WTC11 (cell line): ENCODE results near the gene PROX2. TPM values are rescaled to one million over a fixed set of nuclear protein-coding genes. Genes with fewer than 3 reads are reported as not detected.

ENCODE experiments used
- ATAC-seq: fragments of 200-7000 bp; cut with Tn5 transposase; 2 replicates; pipeline ENCODE4 v1.10.0; 2021; ENCODE audit warnings: mild to moderate bottlenecking, moderate library complexity
- CTCF ChIA-PET: fragments of 300-600 bp; sonication (Branson Sonifier 250); formaldehyde crosslinking; loops from one replicate; lab custom pipeline; 2021; ENCODE audit warnings: antibody characterized with exemption; lab: Charles Lee
- POLR2A ChIA-PET: fragments of 350-600 bp; sonication (Branson Sonifier 250); formaldehyde crosslinking; loops from one replicate; lab custom pipeline; 2021; ENCODE audit warnings: antibody characterized with exemption; lab: Charles Lee
- DNase-seq: peaks from one replicate; pipeline ENCODE4 v3.0.0; 2021; ENCODE audit warnings: low spot score
- H3K27ac Mint-ChIP-seq: 2 replicates; pipeline ENCODE4 v1.8.0; 2021; ENCODE audit warnings: mixed read lengths
- H3K27me3 Mint-ChIP-seq: 2 replicates; pipeline ENCODE4 v1.8.0; 2021; ENCODE audit warnings: low read depth, mild to moderate bottlenecking, moderate library complexity, mixed read lengths
- H3K36me3 Mint-ChIP-seq: 2 replicates; pipeline ENCODE4 v1.8.0; 2021; ENCODE audit warnings: mixed read lengths
- H3K4me1 Mint-ChIP-seq: 2 replicates; pipeline ENCODE4 v1.8.0; 2022; ENCODE audit warnings: mixed read lengths
- H3K4me3 Mint-ChIP-seq: 2 replicates; pipeline ENCODE4 v1.8.0; 2021; ENCODE audit warnings: mild to moderate bottlenecking, moderate library complexity, mixed read lengths
- H3K9me3 Mint-ChIP-seq: 2 replicates; pipeline ENCODE4 v1.8.0; 2021; ENCODE audit warnings: mixed read lengths
- ATF1 ChIP-seq: sonication (generic); formaldehyde crosslinking; IDR thresholded peaks from 2 replicates; pipeline ENCODE4 v1.8.1; 2023; ENCODE audit warnings: mild to moderate bottlenecking, moderate library complexity, missing genetic modification reagents
- CDX4 ChIP-seq: fragments of 250-450 bp; sonication (Bioruptor Pico); IDR thresholded peaks from 2 replicates; pipeline ENCODE4 v1.9.0; 2021; ENCODE audit warnings: moderate library complexity, mild to moderate bottlenecking, inconsistent platforms, borderline replicate concordance
- E2F1 ChIP-seq: sonication (generic); formaldehyde crosslinking; IDR thresholded peaks from 2 replicates; pipeline ENCODE4 v1.8.0; 2022; ENCODE audit warnings: mild to moderate bottlenecking, missing genetic modification reagents
- ESRRA ChIP-seq: sonication (generic); formaldehyde crosslinking; IDR thresholded peaks from 2 replicates; pipeline ENCODE4 v1.8.1; 2022; ENCODE audit warnings: mild to moderate bottlenecking, missing genetic modification reagents, borderline replicate concordance
- FOXK1 ChIP-seq: sonication (generic); formaldehyde crosslinking; IDR thresholded peaks from 2 replicates; pipeline ENCODE4 v1.8.0; 2022; ENCODE audit warnings: mild to moderate bottlenecking, moderate library complexity, missing genetic modification reagents
- GABPB1 ChIP-seq: sonication (generic); formaldehyde crosslinking; IDR thresholded peaks from 2 replicates; pipeline ENCODE4 v1.8.1; 2023; ENCODE audit warnings: mild to moderate bottlenecking, missing genetic modification reagents
- IRF2 ChIP-seq: sonication (generic); formaldehyde crosslinking; IDR thresholded peaks from 2 replicates; pipeline ENCODE4 v1.8.0; 2022; ENCODE audit warnings: low read depth, missing genetic modification reagents, borderline replicate concordance
- JUN ChIP-seq: sonication (generic); formaldehyde crosslinking; IDR thresholded peaks from 2 replicates; pipeline ENCODE4 v1.8.0; 2023; ENCODE audit warnings: mild to moderate bottlenecking, missing genetic modification reagents
- NR1H2 ChIP-seq: sonication (generic); formaldehyde crosslinking; IDR thresholded peaks from 2 replicates; pipeline ENCODE4 v1.9.0; 2021; ENCODE audit warnings: mild to moderate bottlenecking, moderate library complexity, missing genetic modification reagents
- SOX15 ChIP-seq: fragments of 250-450 bp; sonication (Bioruptor Pico); IDR thresholded peaks from 2 replicates; pipeline ENCODE4 v1.9.0; 2021; ENCODE audit warnings: mild to moderate bottlenecking
- ZNF423 ChIP-seq: fragments of 250-450 bp; sonication (Bioruptor Pico); IDR thresholded peaks from 2 replicates; pipeline ENCODE4 v2.1.2; 2022; ENCODE audit warnings: mild to moderate bottlenecking, moderate library complexity
- total RNA-seq: library from RNA; stranded (reverse); gene quantifications from 3 replicates; pipeline ENCODE4 v1.2.3, GENCODE V29; 2021
- TF ChIP-seq, protein P1 (sequence below): sonication (generic); formaldehyde crosslinking; IDR thresholded peaks from 2 replicates; pipeline ENCODE4 v1.8.0; 2022; ENCODE audit warnings: mild to moderate bottlenecking, missing genetic modification reagents
- TF ChIP-seq, protein P2 (sequence below): sonication (generic); formaldehyde crosslinking; IDR thresholded peaks from 2 replicates; pipeline ENCODE4 v1.8.1; 2022; ENCODE audit warnings: missing genetic modification reagents, borderline replicate concordance
- TF ChIP-seq, protein P3 (sequence below): fragments of 250-450 bp; sonication (Bioruptor Pico); IDR thresholded peaks from 2 replicates; pipeline ENCODE4 v1.9.0; 2021; ENCODE audit warnings: mild to moderate bottlenecking, borderline replicate concordance

PROX2 gene
- total RNA-seq, 1 experiment from 2014 or later: 0.04 TPM

- H3K4me1 Mint-ChIP-seq: peaks cover 13% of the 10 kb centered on the region
- H3K4me3 Mint-ChIP-seq: no peak overlapping the region
- POLR2A ChIA-PET: no interaction called here
- no peaks in the 10 kb centered on the region for H3K27me3 Mint-ChIP-seq
- peaks cover 55% of the 10 kb centered on the region for H3K36me3 Mint-ChIP-seq
- CTCF ChIA-PET: interaction anchor here (1.5 kb wide), 1 partner anchor 42 kb away, joined by 12 read pairs; no protein-coding TSS in a partner anchor
- no peak for DNase-seq
- peak; percentile 12; the same call in 1 of the 2 replicates for ATAC-seq
- no peaks in the 10 kb centered on the region for H3K9me3 Mint-ChIP-seq
- TF ChIP-seq NR1H2 (CRISPR knock-in tag): no peak
- TF ChIP-seq, protein P1, sequence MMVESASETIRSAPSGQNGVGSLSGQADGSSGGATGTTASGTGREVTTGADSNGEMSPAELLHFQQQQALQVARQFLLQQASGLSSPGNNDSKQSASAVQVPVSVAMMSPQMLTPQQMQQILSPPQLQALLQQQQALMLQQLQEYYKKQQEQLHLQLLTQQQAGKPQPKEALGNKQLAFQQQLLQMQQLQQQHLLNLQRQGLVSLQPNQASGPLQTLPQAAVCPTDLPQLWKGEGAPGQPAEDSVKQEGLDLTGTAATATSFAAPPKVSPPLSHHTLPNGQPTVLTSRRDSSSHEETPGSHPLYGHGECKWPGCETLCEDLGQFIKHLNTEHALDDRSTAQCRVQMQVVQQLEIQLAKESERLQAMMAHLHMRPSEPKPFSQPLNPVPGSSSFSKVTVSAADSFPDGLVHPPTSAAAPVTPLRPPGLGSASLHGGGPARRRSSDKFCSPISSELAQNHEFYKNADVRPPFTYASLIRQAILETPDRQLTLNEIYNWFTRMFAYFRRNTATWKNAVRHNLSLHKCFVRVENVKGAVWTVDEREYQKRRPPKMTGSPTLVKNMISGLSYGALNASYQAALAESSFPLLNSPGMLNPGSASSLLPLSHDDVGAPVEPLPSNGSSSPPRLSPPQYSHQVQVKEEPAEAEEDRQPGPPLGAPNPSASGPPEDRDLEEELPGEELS (CRISPR knock-in tag): no peak
- no peak for TF ChIP-seq ATF1 (CRISPR knock-in tag)
- no peak for TF ChIP-seq E2F1 (CRISPR knock-in tag)
- no peak for TF ChIP-seq JUN (CRISPR knock-in tag)
- TF ChIP-seq, protein P2, sequence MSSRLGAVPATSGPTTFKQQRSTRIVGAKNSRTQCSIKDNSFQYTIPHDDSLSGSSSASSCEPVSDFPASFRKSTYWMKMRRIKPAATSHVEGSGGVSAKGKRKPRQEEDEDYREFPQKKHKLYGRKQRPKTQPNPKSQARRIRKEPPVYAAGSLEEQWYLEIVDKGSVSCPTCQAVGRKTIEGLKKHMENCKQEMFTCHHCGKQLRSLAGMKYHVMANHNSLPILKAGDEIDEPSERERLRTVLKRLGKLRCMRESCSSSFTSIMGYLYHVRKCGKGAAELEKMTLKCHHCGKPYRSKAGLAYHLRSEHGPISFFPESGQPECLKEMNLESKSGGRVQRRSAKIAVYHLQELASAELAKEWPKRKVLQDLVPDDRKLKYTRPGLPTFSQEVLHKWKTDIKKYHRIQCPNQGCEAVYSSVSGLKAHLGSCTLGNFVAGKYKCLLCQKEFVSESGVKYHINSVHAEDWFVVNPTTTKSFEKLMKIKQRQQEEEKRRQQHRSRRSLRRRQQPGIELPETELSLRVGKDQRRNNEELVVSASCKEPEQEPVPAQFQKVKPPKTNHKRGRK (CRISPR knock-in tag): no peak
- TF ChIP-seq SOX15 (CRISPR knock-in tag): no peak
- no peak for TF ChIP-seq ESRRA
- TF ChIP-seq ZNF423 (CRISPR knock-in tag): no peak
- TF ChIP-seq, protein P3, sequence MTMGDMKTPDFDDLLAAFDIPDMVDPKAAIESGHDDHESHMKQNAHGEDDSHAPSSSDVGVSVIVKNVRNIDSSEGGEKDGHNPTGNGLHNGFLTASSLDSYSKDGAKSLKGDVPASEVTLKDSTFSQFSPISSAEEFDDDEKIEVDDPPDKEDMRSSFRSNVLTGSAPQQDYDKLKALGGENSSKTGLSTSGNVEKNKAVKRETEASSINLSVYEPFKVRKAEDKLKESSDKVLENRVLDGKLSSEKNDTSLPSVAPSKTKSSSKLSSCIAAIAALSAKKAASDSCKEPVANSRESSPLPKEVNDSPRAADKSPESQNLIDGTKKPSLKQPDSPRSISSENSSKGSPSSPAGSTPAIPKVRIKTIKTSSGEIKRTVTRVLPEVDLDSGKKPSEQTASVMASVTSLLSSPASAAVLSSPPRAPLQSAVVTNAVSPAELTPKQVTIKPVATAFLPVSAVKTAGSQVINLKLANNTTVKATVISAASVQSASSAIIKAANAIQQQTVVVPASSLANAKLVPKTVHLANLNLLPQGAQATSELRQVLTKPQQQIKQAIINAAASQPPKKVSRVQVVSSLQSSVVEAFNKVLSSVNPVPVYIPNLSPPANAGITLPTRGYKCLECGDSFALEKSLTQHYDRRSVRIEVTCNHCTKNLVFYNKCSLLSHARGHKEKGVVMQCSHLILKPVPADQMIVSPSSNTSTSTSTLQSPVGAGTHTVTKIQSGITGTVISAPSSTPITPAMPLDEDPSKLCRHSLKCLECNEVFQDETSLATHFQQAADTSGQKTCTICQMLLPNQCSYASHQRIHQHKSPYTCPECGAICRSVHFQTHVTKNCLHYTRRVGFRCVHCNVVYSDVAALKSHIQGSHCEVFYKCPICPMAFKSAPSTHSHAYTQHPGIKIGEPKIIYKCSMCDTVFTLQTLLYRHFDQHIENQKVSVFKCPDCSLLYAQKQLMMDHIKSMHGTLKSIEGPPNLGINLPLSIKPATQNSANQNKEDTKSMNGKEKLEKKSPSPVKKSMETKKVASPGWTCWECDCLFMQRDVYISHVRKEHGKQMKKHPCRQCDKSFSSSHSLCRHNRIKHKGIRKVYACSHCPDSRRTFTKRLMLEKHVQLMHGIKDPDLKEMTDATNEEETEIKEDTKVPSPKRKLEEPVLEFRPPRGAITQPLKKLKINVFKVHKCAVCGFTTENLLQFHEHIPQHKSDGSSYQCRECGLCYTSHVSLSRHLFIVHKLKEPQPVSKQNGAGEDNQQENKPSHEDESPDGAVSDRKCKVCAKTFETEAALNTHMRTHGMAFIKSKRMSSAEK (CRISPR knock-in tag): no peak
- TF ChIP-seq CDX4 (CRISPR knock-in tag): no peak
- no peak for TF ChIP-seq FOXK1 (CRISPR knock-in tag)
- TF ChIP-seq, all 79 proteins: peak for 0
- peak overlapping the region; percentile 80 for H3K27ac Mint-ChIP-seq
Measured at GRCh38 chr14:74902941-74903705, 27.2 kb upstream of the PROX2 start.

- Mint-ChIP-seq H3K4me1 (peaks cover 9% of the 10 kb centered on the region), H3K9me3 (no peaks in the 10 kb centered on the region), H3K36me3 (peaks cover 91% of the 10 kb centered on the region), H3K27me3 (no peaks in the 10 kb centered on the region), H3K27ac (no peak overlapping the region), H3K4me3 (no peak overlapping the region)
- ChIA-PET CTCF (no interaction called here), POLR2A (no interaction called here)
- DNase-seq (no peak), ATAC-seq (no peak)
- peak; percentile 22; the same call in 1 of the 2 replicates for TF ChIP-seq GABPB1
- TF ChIP-seq IRF2 (CRISPR knock-in tag): no peak
Measured at GRCh38 chr14:74898694-74899093, 22.7 kb upstream of the PROX2 start.
